IMR-90 (cell line): ENCODE results near the gene RAB11FIP3. TPM values are rescaled to one million over a fixed set of nuclear protein-coding genes. Genes with fewer than 3 reads are reported as not detected.
"Not testable (repeated sequence)": the region's sequence is repeated elsewhere in the genome, so short reads cannot be mapped to it uniquely, and the experiment has no call there.

Experiments
- ATAC-seq: fragments of 200-7000 bp; cut with Tn5 transposase; 2 replicates; pipeline ENCODE4 v1.9.1; 2020; ENCODE audit warnings: low read depth, mild to moderate bottlenecking, moderate library complexity
- BruUV-seq: library from RNA; stranded (reverse); fragments of 400-500 nt; replicated peaks from 2 replicates; lab custom pipeline; 2021; lab: Mats Ljungman, UMichigan
- CTCF ChIA-PET: fragments of 300-600 bp; formaldehyde crosslinking; extraction: SDS; loops from one replicate; lab custom pipeline; 2021; ENCODE audit warnings: antibody characterized with exemption; lab: Yijun Ruan, JAX
- POLR2A ChIA-PET: fragments of 300-600 bp; sonication (Branson Sonifier 250); formaldehyde crosslinking; loops from one replicate; lab custom pipeline; 2022; ENCODE audit warnings: antibody characterized with exemption; ENCODE audit not compliant: unreplicated experiment; lab: Charles Lee
- DNase-seq: peaks from one replicate; pipeline ENCODE4 v3.0.0; 2013
- H2AFZ ChIP-seq: replicated peaks from 2 replicates; pipeline ENCODE3; 2013; ENCODE audit warnings: low read length, mild to moderate bottlenecking; ENCODE audit not compliant: poor library complexity
- H2AK5ac ChIP-seq: 2 replicates; pipeline ENCODE4 v1.6.1; 2013; ENCODE audit warnings: low read depth, low read length, inconsistent platforms
- H2AK9ac ChIP-seq: replicated peaks from 2 replicates; pipeline ENCODE3; 2013; ENCODE audit warnings: mild to moderate bottlenecking, low read depth, low read length, moderate library complexity; ENCODE audit not compliant: poor library complexity
- H2BK120ac ChIP-seq: 2 replicates; pipeline ENCODE4 v1.6.1; 2013; ENCODE audit warnings: low read depth, low read length, inconsistent platforms
- H2BK15ac ChIP-seq: 3 replicates; pipeline ENCODE4 v1.6.1; 2013; ENCODE audit warnings: low read depth, low read length, inconsistent platforms
- H2BK20ac ChIP-seq: 2 replicates; pipeline ENCODE4 v1.6.1; 2013; ENCODE audit warnings: low read depth, mild to moderate bottlenecking, inconsistent platforms, low read length, moderate library complexity
- H2BK5ac ChIP-seq: 2 replicates; pipeline ENCODE4 v1.6.1; 2013; ENCODE audit warnings: mild to moderate bottlenecking, low read depth, low read length, inconsistent platforms; ENCODE audit not compliant: poor library complexity, severe bottlenecking
- H3K14ac ChIP-seq: replicated peaks from 2 replicates; pipeline ENCODE4 v1.6.1; 2013; ENCODE audit warnings: low read depth, low read length, inconsistent platforms
- H3K18ac ChIP-seq: 2 replicates; pipeline ENCODE4 v1.6.1; 2013; ENCODE audit warnings: low read depth, low read length, control low read depth
- H3K23ac ChIP-seq: 2 replicates; pipeline ENCODE4 v1.6.1; 2013; ENCODE audit warnings: low read depth, low read length, inconsistent platforms
- H3K27ac ChIP-seq: 2 replicates; pipeline ENCODE4 v1.5.1; 2013; ENCODE audit warnings: mild to moderate bottlenecking, control low read depth, low read length; ENCODE audit not compliant: insufficient read depth
- H3K27me3 ChIP-seq: 2 replicates; pipeline ENCODE4 v1.6.1; 2013; ENCODE audit warnings: low read length; ENCODE audit not compliant: control insufficient read depth, insufficient read depth
- H3K36me3 ChIP-seq: 2 replicates; pipeline ENCODE4 v1.6.1; 2013; ENCODE audit warnings: low read length, mixed read lengths; ENCODE audit not compliant: control insufficient read depth, insufficient read depth
- H3K4ac ChIP-seq: 2 replicates; pipeline ENCODE4 v1.6.1; 2013; ENCODE audit warnings: low read depth, low read length, inconsistent platforms
- H3K4me1 ChIP-seq: 2 replicates; pipeline ENCODE4 v1.6.1; 2013; ENCODE audit warnings: low read length, mixed read lengths; ENCODE audit not compliant: control insufficient read depth, insufficient read depth
- H3K4me2 ChIP-seq: 2 replicates; pipeline ENCODE4 v1.6.1; 2013; ENCODE audit warnings: low read depth, mild to moderate bottlenecking, control low read depth, low read length, moderate library complexity
- H3K4me3 ChIP-seq: 2 replicates; pipeline ENCODE4 v1.5.1; 2013; ENCODE audit warnings: low read depth, mild to moderate bottlenecking, control low read depth, low read length, moderate library complexity; ENCODE audit not compliant: insufficient read depth
- H3K56ac ChIP-seq: 2 replicates; pipeline ENCODE4 v1.6.1; 2013; ENCODE audit warnings: low read length, inconsistent platforms; ENCODE audit not compliant: insufficient read depth; ENCODE audit errors: extremely low read depth
- H3K79me1 ChIP-seq, 2 experiments: 2 replicates each; pipeline ENCODE4 v1.6.1; 2013; ENCODE audit warnings: low read length in 2 of 2, inconsistent platforms in 1 of 2, low read depth in 1 of 2
- H3K9ac ChIP-seq: 2 replicates; pipeline ENCODE4 v1.6.1; 2013; ENCODE audit warnings: low read depth, low read length, control low read depth
- H3K9me1 ChIP-seq: 2 replicates; pipeline ENCODE4 v1.6.1; 2013; ENCODE audit warnings: low read length, inconsistent platforms; ENCODE audit not compliant: insufficient read depth
- H3K9me3 ChIP-seq: 2 replicates; pipeline ENCODE4 v1.6.1; 2013; ENCODE audit warnings: low read length; ENCODE audit not compliant: control insufficient read depth, insufficient read depth
- H4K20me1 ChIP-seq: 2 replicates; pipeline ENCODE4 v1.6.1; 2013; ENCODE audit warnings: low read length, inconsistent platforms; ENCODE audit not compliant: insufficient read depth
- H4K5ac ChIP-seq: 2 replicates; pipeline ENCODE4 v1.6.1; 2013; ENCODE audit warnings: mild to moderate bottlenecking, low read depth, low read length, control low read depth
- H4K8ac ChIP-seq, 2 experiments: 2 replicates each; pipeline ENCODE4 v1.6.1; 2013; ENCODE audit warnings: low read depth in 2 of 2, low read length in 2 of 2, control low read depth in 1 of 2, inconsistent platforms in 1 of 2
- H4K91ac ChIP-seq: 2 replicates; pipeline ENCODE4 v1.6.1; 2013; ENCODE audit warnings: low read depth, low read length, inconsistent platforms; ENCODE audit not compliant: insufficient read depth
- WGBS, 2 experiments: methylation state at CpG; one replicate each; pipeline versions ENCODE4 v1.1.5 to v1.1.7; 2013; ENCODE audit warnings: missing lambda C conversion rate in 2 of 2; ENCODE audit not compliant: insufficient read length in 1 of 2; ENCODE audit errors: extremely low coverage in 2 of 2; 5-methylcytosine and 5-hydroxymethylcytosine counted together
- dilution Hi-C: fragments of 300-500 bp; cut with HindIII; formaldehyde crosslinking; loops from one replicate; pipeline ENCODE4 v1.14.3; 2018; ENCODE audit warnings: low sequenced_read_pairs; ENCODE audit not compliant: unreplicated experiment
- in situ Hi-C: fragments of 300-500 bp; cut with MboI; formaldehyde crosslinking; loops from 3 replicates; pipeline ENCODE4 v1.14.3; 2019; ENCODE audit warnings: low sequenced_read_pairs, inconsistent platforms, mixed read lengths
- intact Hi-C: fragments of 100-400 bp; cut with micrococcal nuclease; formaldehyde crosslinking; loops from 2 replicates; pipeline ENCODE4 v1.10.0; 2022
- polyA plus RNA-seq, 3 experiments: library from polyadenylated mRNA; depleted of rRNA; stranded (reverse); fragments of >200 nt; gene quantifications; 2 replicates each; pipeline ENCODE4 v1.2.3, GENCODE V29; 2012; ENCODE audit warnings: low replicate concordance in 1 of 3
- total RNA-seq: library from RNA; depleted of rRNA; stranded (reverse); fragments of >200 nt; gene quantifications from 2 replicates; pipeline ENCODE4 v1.2.3, GENCODE V29; 2012

Gene RAB11FIP3
- total and polyA plus RNA-seq, 2 of the 4 experiments (the other 2 are of a cell fraction), result 7.5 to 22.5 TPM

- H4K91ac ChIP-seq, in situ Hi-C loops: not testable (repeated sequence)
Observed at GRCh38 chr16:507527-507926, 82.1 kb downstream of the RAB11FIP3 start.

More at GRCh38 chr16:507527-507926, 82.1 kb downstream of the RAB11FIP3 start:
- POLR2A ChIA-PET, BruUV-seq, H3K4me2 ChIP-seq, DNase-seq, H2BK20ac ChIP-seq, H3K14ac ChIP-seq, dilution Hi-C loops, H3K4me3 ChIP-seq, H2BK5ac ChIP-seq, H4K8ac ChIP-seq, H2AK5ac ChIP-seq, H3K56ac ChIP-seq, H3K23ac ChIP-seq, H3K9ac ChIP-seq, H3K9me3 ChIP-seq, H3K4me1 ChIP-seq, H2AFZ ChIP-seq, intact Hi-C loops, H3K9me1 ChIP-seq, CTCF ChIA-PET, H4K20me1 ChIP-seq, H3K27ac ChIP-seq, H2AK9ac ChIP-seq, H3K4ac ChIP-seq, H2BK120ac ChIP-seq, ATAC-seq, H4K5ac ChIP-seq, H3K79me1 ChIP-seq, H3K27me3 ChIP-seq, H3K18ac ChIP-seq, H2BK15ac ChIP-seq: not testable (repeated sequence)
- H3K36me3 ChIP-seq, result peaks cover 25% of the 10 kb centered on the region; the same call in 1 of the 2 replicates
- WGBS, 2 experiments, result 100% methylated on average over 5 of the region's 14 CpGs; no CpG with 5 or more reads in 1 of the 2 experiments
